ENCODE data around the gene TRIP13.

GRCh38 chr5:909994-910768 lies 17.5 kb downstream of the TRIP13 start:
- TF ChIP-seq CTCF (IDR thresholded peaks at IDR 0.05) (no peak), ZFX (IDR thresholded peaks at IDR 0.05; ENCODE audit: borderline replicate concordance) (no peak)

Measured in 22Rv1 (cell line).